HG03066 (cell line): Measurements from ENCODE around the gene MAP3K14.
"Not testable (repeated sequence)": the region's sequence is repeated elsewhere in the genome, so short reads cannot be mapped to it uniquely, and the experiment has no call there.

ENCODE experiments used
- ATAC-seq: cut with Tn5 transposase; IDR thresholded peaks from one replicate; pipeline ENCODE4 v1.9.1; 2021; ENCODE audit warnings: low read depth; ENCODE audit not compliant: unreplicated experiment

The MAP3K14 gene

GRCh38 chr17:45316434-45317110 is at the start of gene MAP3K14:
MAP3K14 (minus strand) TSS chr17:45317020; CDS start chr17:45290745, 26,275 bp downstream.
- no peak for ATAC-seq

GRCh38 chr17:45366049-45366448 is 49.2 kb upstream of the MAP3K14 start:
- ATAC-seq = no peak

GRCh38 chr17:45364531-45365390 is 47.9 kb upstream of the MAP3K14 start:
- ATAC-seq = no peak

GRCh38 chr17:45363498-45363897 is 46.7 kb upstream of the MAP3K14 start:
- no peak for ATAC-seq

- no peak for ATAC-seq
Measured at GRCh38 chr17:45361976-45362375, 45.2 kb upstream of the MAP3K14 start.

- ATAC-seq = no peak
Measured at GRCh38 chr17:45361451-45361850, 44.6 kb upstream of the MAP3K14 start.

GRCh38 chr17:45357364-45357997 is 40.7 kb upstream of the MAP3K14 start:
- ATAC-seq = no peak

GRCh38 chr17:45355087-45355486 is 38.3 kb upstream of the MAP3K14 start:
- no peak for ATAC-seq

- no peak for ATAC-seq
Measured at GRCh38 chr17:45353043-45353442, 36.2 kb upstream of the MAP3K14 start.

GRCh38 chr17:45351831-45352230 is 35.0 kb upstream of the MAP3K14 start:
- no peak for ATAC-seq

- no peak for ATAC-seq
Measured at GRCh38 chr17:45347444-45347843, 30.6 kb upstream of the MAP3K14 start.

GRCh38 chr17:45346216-45347015 is 29.6 kb upstream of the MAP3K14 start:
- ATAC-seq = no peak

GRCh38 chr17:45345554-45346215 is 28.9 kb upstream of the MAP3K14 start:
- no peak for ATAC-seq

- ATAC-seq = no peak
Measured at GRCh38 chr17:45345246-45345553, 28.4 kb upstream of the MAP3K14 start.

- not testable (repeated sequence) for ATAC-seq
Measured at GRCh38 chr17:45343967-45344664, 27.3 kb upstream of the MAP3K14 start.

- no peak for ATAC-seq
Measured at GRCh38 chr17:45342871-45343526, 26.2 kb upstream of the MAP3K14 start.

- ATAC-seq = no peak
Measured at GRCh38 chr17:45342306-45342705, 25.5 kb upstream of the MAP3K14 start.

GRCh38 chr17:45341533-45342158 is 24.8 kb upstream of the MAP3K14 start:
- ATAC-seq = no peak
